Activated T-helper 1 cell treated with anti-CD3 and anti-CD28 coated beads, Interleukin-12 subunit alpha, Interleukin-12 subunit beta, Interleukin-2, Interleukin-4 antibody, amounts not matched to agents 30 ng/mL and 10 ng/mL and 1 ng/mL, durations not matched to agents 14 hours and 24 hours and 36 hours (primary cell): Measurements from ENCODE around the gene ADPGK. TPM values are rescaled to one million over a fixed set of nuclear protein-coding genes. Genes with fewer than 3 reads are reported as not detected.

Experiments used
- DNase-seq: peaks from one replicate; pipeline ENCODE4 v3.0.0; 2021; ENCODE audit warnings: low spot score
- H3K27ac Mint-ChIP-seq: one replicate; pipeline ENCODE4 v1.8.0; 2021; ENCODE audit warnings: mild to moderate bottlenecking, mixed read lengths
- H3K27me3 Mint-ChIP-seq: one replicate; pipeline ENCODE4 v1.8.0; 2022; ENCODE audit warnings: mild to moderate bottlenecking, moderate library complexity, mixed read lengths; ENCODE audit not compliant: insufficient read depth
- H3K36me3 Mint-ChIP-seq: one replicate; pipeline ENCODE4 v1.8.0; 2021; ENCODE audit warnings: low read depth, mixed read lengths
- H3K4me1 Mint-ChIP-seq: one replicate; pipeline ENCODE4 v1.8.0; 2021; ENCODE audit warnings: low read depth, mixed read lengths
- H3K4me3 Mint-ChIP-seq: one replicate; pipeline ENCODE4 v1.8.0; 2021; ENCODE audit warnings: mild to moderate bottlenecking, moderate library complexity, mixed read lengths
- H3K9me3 Mint-ChIP-seq: one replicate; pipeline ENCODE4 v1.8.0; 2021; ENCODE audit warnings: mixed read lengths
- intact Hi-C: fragments of 100-400 bp; cut with micrococcal nuclease; formaldehyde crosslinking; loops from one replicate; pipeline ENCODE4 v1.15.1; 2024
- total RNA-seq: library from RNA; stranded (reverse); gene quantifications from 2 replicates; pipeline ENCODE4 v1.2.3, GENCODE V29; 2022

Gene ADPGK
- total RNA-seq, 1 donor from 2014 or later = 94.0 TPM

DNA sequence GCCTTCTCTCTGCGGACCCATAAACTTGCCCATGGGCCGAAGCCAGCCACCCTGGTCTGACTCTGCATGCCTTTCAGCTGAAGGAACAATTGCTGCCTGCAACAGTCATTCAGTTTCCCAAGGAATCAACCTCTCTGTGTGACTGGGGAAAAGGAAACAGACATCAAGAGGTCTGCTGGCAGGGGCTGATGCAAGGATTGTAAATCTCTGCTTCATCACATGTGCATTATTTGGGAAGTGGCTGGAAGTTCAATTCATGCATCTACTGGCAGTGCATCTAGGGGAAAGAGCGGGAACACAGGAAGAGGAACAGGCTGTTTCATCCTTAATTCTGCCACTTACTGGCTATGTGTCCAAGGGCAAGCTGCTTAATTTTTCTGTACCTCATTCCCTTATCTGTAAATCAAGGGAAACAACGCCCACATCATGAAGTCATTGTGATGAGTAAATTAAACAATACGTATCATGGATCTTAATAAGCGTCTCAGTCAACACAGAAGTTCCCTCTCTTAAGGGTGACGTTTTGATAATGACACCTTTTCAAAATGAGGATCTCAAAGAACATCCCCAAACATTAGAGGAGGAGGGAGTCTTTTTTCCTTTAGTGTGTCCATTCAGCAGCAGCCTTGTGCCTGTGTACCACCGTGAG lies 17.4 kb upstream of the ADPGK start:
- Mint-ChIP-seq H3K27me3 (peaks cover 27% of the 10 kb centered on the region), H3K4me1 (peaks cover 11% of the 10 kb centered on the region), H3K4me3 (no peak overlapping the region), H3K9me3 (no peaks in the 10 kb centered on the region), H3K27ac (no peak overlapping the region), H3K36me3 (no peaks in the 10 kb centered on the region)
- no peak for DNase-seq
- intact Hi-C loops = no loop called here

DNA sequence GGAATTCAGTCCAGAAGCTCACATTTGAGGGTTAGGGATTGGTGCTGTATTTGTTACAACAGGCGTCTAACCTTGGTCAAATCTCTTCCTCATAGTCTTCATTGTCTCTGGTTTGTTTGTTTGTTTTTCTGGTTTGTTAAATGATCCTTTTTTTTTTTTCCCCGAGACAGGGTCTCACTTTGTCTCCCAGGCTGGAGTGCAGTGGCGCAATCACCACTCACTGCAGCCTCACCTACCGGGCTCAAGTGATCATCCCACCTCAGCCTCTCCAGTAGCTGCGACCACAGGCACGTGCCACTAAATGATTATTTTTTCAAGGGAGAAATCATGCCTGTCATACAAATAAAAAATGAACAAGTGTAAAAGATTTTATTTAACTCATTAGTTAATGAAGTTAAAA lies 14.3 kb upstream of the ADPGK start:
- DNase-seq = no peak
- H3K4me1 Mint-ChIP-seq = peaks cover 11% of the 10 kb centered on the region
- H3K27me3 Mint-ChIP-seq = peaks cover 34% of the 10 kb centered on the region
- H3K36me3 Mint-ChIP-seq = no peaks in the 10 kb centered on the region
- no peaks in the 10 kb centered on the region for H3K9me3 Mint-ChIP-seq
- peak overlapping the region; percentile 65 for H3K4me3 Mint-ChIP-seq
- no peak overlapping the region for H3K27ac Mint-ChIP-seq
- intact Hi-C loops = no loop called here

DNA sequence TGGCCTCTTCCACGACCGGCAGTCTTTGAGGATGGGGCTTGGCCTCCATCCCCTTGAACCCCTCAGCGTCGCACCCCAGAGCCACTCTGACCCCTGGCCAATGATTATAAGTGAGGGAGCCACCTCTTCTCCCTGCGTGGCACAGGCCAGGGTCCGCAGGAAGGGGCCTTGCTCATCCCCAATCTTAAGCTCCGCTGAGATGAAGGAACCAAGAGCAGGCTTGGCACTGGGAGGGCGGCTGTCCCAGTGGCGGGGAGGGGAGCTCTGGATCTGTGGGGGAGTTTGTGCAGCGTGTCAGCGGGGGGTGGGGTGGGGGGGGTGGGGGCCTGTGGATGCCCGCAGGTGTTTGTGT lies 13.8 kb upstream of the ADPGK start:
- no peak for DNase-seq
- Mint-ChIP-seq H3K4me1 (peaks cover 11% of the 10 kb centered on the region), H3K27me3 (peaks cover 36% of the 10 kb centered on the region), H3K4me3 (peak overlapping the region; percentile 71), H3K36me3 (no peaks in the 10 kb centered on the region), H3K9me3 (no peaks in the 10 kb centered on the region), H3K27ac (no peak overlapping the region)
- intact Hi-C loops = no loop called here

DNA sequence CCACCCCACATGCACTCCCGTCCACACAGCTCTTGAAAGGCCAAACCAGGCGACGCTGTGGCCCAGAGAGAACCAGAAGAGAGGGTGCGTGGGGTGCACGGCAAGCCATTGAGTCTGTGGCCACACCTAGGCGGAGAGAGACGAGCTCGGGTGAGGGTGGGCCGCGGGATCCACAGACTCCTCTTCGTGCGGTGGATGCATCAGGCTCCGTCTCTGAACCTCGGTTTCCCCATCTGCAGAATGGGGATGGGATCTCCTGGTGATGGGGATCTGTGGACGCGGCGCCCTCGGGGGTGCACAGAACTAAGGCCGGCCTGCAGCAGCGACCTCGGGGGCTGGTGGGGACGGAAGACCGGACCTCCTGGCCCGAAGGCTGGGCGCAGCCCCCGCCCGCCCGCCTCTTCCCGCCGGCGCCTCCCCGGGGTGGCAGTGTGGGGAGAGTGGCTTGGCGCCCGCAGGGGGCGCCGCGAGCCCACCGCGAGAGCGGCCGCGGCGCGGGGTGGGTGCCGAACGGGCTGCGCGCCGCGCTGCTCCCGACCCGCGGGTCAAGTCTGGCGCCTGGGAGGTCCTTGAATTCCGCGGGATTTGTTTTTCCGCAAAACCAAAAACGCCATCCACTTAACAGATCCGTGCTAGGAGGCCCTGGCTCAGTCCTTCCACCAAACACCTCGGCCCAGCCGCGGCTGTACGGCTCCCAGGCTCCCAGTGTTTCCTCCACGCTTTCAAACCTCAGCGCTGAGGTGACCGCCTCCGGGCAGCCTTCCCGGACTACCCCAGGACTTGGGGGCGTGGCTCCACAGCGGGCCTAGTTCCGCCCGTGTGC lies 13.2 kb upstream of the ADPGK start:
- Mint-ChIP-seq H3K4me1 (peaks cover 11% of the 10 kb centered on the region), H3K4me3 (peak overlapping the region; percentile 85), H3K9me3 (no peaks in the 10 kb centered on the region), H3K36me3 (no peaks in the 10 kb centered on the region), H3K27ac (peak overlapping the region; percentile 65), H3K27me3 (peaks cover 32% of the 10 kb centered on the region)
- intact Hi-C loops = loop anchor here (1.0 kb wide), 1 partner anchor 11 kb away; no protein-coding TSS in a partner anchor
- DNase-seq = peak; percentile 16

DNA sequence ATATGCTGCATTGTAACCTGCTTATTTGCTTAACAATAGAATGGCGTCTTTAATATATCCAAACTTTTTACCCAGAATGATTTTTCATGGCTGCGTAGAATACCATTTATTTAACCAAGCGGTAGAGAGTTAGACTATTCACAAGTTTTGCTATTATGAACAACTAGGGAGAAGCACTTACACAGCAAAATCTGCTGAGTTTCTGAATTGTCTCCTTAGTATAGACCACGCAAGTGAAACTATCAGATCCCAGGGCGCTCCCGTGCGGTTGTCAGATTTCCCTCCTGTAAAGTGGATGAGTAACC lies 12.6 kb upstream of the ADPGK start:
- no peak for DNase-seq
- H3K4me1 Mint-ChIP-seq = peaks cover 11% of the 10 kb centered on the region
- intact Hi-C loops = loop anchor here (1.0 kb wide), 1 partner anchor 11 kb away; no protein-coding TSS in a partner anchor
- H3K9me3 Mint-ChIP-seq = no peaks in the 10 kb centered on the region
- peak overlapping the region; percentile 65 for H3K27ac Mint-ChIP-seq
- peaks cover 37% of the 10 kb centered on the region for H3K27me3 Mint-ChIP-seq
- H3K36me3 Mint-ChIP-seq = no peaks in the 10 kb centered on the region
- peak overlapping the region; percentile 85 for H3K4me3 Mint-ChIP-seq

DNA sequence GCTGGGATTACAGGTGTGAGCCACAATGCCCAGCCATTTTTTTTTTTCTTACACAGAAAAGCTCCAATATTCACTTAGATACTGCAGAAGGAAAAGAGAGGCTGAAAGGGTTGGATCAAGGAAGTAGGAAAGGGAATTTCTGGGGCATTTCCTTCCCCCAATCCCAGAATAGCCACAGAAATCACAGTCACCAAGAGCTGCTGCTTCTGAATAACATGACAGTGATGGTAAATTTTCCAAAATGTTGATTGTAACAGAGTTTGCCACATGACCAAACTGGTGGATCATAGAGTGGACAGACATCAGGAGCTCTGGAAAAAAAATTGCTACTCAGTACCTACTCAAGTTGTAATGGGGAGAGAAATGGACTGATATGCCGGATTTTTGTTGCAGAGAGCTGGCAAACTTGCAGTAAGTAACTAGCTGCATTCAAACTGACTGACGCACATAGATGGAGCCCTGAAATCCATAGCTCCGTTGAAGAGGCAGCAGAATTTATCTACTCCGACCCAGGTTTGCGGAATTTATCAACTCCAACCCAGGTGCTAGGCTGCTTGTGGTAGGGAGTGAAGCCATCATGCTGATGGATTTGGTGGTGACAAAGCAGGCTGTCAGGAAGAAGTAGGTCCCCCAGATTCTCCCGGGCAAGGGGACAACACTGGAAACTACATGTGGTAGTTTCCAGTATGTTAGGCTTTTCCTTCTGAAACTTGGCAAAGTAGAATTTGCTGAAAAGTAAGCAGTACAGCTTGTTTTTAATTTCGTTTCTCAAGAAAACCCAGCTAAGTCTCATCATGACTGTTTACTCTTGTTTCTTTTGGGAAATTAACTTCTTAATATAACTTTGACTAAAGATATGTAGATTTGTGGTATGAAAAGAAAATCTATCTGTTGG lies 10.5 kb upstream of the ADPGK start:
- DNase-seq = no peak
- no peaks in the 10 kb centered on the region for H3K9me3 Mint-ChIP-seq
- H3K36me3 Mint-ChIP-seq = no peaks in the 10 kb centered on the region
- intact Hi-C loops = no loop called here
- H3K4me1 Mint-ChIP-seq = peaks cover 11% of the 10 kb centered on the region
- H3K4me3 Mint-ChIP-seq = no peak overlapping the region
- peaks cover 32% of the 10 kb centered on the region for H3K27me3 Mint-ChIP-seq
- H3K27ac Mint-ChIP-seq = no peak overlapping the region

DNA sequence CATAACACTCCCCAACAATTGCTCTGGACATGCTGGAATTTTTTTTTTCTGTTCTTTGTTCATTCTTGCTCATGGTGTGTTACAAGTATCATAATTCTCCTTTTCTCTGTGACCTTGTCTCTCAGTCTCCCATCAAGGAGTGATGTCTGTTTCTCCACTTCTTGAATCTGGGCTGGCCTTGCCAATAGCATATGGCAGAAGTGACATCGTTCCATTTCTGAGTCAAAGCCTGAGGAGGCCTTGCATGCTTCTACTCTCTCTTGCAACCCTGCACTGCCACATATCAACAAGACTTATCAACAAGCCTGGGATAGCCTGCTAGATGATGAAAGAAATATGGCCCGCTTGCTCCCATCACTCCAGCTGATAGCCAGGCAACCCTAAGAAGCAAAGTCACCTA lies 8.9 kb upstream of the ADPGK start:
- H3K9me3 Mint-ChIP-seq = no peaks in the 10 kb centered on the region
- peaks cover 29% of the 10 kb centered on the region for H3K27me3 Mint-ChIP-seq
- no peak for DNase-seq
- no peak overlapping the region for H3K4me3 Mint-ChIP-seq
- intact Hi-C loops = no loop called here
- no peaks in the 10 kb centered on the region for H3K36me3 Mint-ChIP-seq
- H3K27ac Mint-ChIP-seq = no peak overlapping the region
- H3K4me1 Mint-ChIP-seq = peaks cover 21% of the 10 kb centered on the region

DNA sequence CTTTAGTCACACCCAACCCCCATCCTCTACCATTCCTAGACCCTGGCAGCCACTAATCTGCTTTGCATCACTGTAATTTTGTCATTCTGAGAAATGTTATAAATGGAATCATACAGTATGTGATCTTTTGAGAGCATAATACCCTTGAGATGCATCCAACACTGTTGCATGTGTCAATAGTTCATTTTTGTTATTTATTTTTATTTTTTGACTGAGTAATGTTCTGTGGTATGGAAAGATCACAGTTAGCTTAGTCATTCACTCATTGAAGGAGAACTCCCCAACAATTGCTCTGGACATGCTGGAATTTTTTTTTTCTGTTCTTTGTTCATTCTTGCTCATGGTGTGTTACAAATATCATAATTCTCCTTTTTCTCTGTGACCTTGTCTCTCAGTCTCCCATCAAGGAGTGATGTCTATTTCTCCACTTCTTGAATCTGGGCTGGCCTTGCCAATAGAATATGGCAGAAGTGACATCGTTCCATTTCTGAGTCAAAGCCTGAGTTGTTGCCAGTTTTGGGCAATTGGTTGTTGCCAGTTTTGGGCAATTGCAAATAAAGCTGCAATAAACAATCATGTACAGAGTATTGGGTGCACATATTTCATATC lies 6.8 kb upstream of the ADPGK start:
- DNase-seq = no peak
- Mint-ChIP-seq H3K4me1 (peaks cover 28% of the 10 kb centered on the region), H3K4me3 (no peak overlapping the region), H3K27me3 (peaks cover 20% of the 10 kb centered on the region), H3K9me3 (no peaks in the 10 kb centered on the region), H3K27ac (no peak overlapping the region), H3K36me3 (no peaks in the 10 kb centered on the region)
- intact Hi-C loops = no loop called here

DNA sequence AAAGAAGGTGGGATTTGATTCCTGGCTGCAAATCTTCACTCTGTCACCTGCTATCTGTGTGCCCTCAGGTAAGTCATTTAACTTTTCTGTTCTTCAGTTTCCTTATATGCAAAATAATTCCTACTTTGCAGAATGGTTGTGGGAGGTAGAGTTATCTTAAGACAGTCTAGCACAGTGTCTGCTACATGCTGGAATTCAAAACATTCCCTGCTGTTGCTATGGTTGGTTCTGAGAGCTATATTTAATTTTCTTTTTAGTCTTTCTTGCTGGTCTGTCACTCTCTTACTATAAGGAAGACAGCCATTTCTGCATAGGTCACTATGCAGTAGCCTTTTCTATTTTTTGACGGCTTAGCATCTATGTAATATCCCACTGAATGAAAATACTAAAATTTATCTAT lies 4.0 kb upstream of the ADPGK start:
- Mint-ChIP-seq H3K27ac (no peak overlapping the region), H3K36me3 (peaks cover 4% of the 10 kb centered on the region)
- intact Hi-C loops = loop anchor here (5.0 kb wide), 1 partner anchor 845 kb away; the partner anchor contains the start of gene NPTN

DNA sequence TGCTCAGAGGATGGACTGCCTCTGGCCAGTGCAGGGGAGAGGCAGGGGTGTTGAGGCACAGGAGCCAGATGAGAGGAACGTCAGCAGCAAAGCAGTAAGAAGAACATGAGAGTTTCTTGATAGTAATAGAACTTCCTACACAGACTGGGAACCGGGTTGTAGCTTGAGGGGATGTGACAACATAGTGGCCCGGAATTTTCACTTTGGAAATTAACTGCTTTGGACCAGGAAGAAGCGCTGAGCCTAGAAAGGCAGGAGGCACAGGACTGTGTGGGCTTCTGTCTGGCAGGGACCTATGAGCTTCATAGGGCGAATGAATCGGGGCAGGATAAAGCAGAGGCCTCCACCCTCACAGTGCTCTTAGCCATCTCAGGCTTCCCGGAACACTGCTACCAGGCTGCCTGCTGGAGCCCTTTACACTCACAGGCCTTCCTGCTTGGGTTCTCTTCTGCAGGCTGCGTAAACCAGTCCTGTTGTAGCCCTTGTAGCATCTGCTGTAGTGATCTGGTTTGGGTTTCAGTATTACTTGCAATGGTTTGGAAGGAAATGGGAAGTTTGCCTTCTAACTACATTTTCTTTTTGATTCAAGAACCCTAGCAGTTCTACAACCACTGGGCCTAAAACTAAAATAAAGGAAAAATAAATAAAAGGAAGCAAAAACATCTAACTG lies 3.3 kb upstream of the ADPGK start:
- Mint-ChIP-seq H3K27me3 (peaks cover 13% of the 10 kb centered on the region), H3K27ac (no peak overlapping the region), H3K4me1 (peaks cover 43% of the 10 kb centered on the region), H3K9me3 (no peaks in the 10 kb centered on the region), H3K36me3 (peaks cover 4% of the 10 kb centered on the region), H3K4me3 (no peak overlapping the region)
- intact Hi-C loops = loop anchor here (5.0 kb wide), 1 partner anchor 845 kb away; the partner anchor contains the start of gene NPTN
- no peak for DNase-seq

More for the DNA sequence above, 4.0 kb upstream of the ADPGK start:
- Mint-ChIP-seq H3K27me3 (peaks cover 15% of the 10 kb centered on the region), H3K4me3 (no peak overlapping the region), H3K4me1 (peaks cover 40% of the 10 kb centered on the region), H3K9me3 (no peaks in the 10 kb centered on the region)
- DNase-seq = no peak

DNA sequence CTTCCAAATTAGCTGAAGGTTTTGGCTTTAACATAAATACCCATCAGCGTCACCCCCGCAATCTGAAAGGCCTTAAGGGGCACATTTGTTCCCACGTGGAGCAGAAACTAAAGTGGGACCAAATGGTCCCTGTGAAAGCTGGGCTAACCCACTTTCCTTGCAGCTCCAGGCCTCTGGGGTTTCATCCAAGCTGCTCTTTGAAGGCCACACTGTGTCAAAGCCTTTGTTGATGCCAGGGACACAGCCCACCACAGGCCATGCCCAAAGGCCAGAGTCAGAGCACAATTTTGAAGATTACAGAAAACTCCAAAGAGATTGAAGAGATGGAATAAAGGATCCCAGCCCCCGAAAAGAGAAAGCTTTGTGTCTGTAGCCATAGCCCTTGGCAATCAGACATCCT lies 2.7 kb upstream of the ADPGK start:
- no peak overlapping the region for H3K27ac Mint-ChIP-seq
- H3K9me3 Mint-ChIP-seq = no peaks in the 10 kb centered on the region
- no peak overlapping the region for H3K4me3 Mint-ChIP-seq
- intact Hi-C loops = loop anchor here (5.0 kb wide), 1 partner anchor 846 kb away; the partner anchor contains the start of gene NPTN
- H3K27me3 Mint-ChIP-seq = peaks cover 7% of the 10 kb centered on the region
- no peak for DNase-seq
- H3K4me1 Mint-ChIP-seq = peaks cover 48% of the 10 kb centered on the region
- peaks cover 9% of the 10 kb centered on the region for H3K36me3 Mint-ChIP-seq

DNA sequence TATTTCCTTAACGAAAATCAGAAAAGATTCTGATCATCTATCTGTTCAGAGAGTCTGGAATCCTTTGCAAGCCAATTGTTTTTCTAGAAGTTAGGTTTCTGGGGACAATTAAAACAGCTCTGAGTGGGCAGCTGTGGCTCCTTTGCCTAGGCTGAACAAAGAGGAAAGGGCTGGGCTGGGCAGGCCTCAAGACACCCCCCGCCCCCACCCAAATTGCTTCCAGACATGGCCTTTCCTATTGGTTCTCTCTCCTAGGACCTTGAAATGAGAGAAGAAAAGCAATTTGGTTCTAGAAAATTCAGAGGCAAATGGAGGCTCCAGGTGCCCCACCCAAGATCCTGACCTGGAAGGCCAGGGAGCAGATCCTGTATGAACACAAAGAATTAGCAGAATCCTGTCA lies 2.3 kb upstream of the ADPGK start:
- no peak for DNase-seq
- peaks cover 7% of the 10 kb centered on the region for H3K27me3 Mint-ChIP-seq
- H3K9me3 Mint-ChIP-seq = no peaks in the 10 kb centered on the region
- peaks cover 52% of the 10 kb centered on the region for H3K4me1 Mint-ChIP-seq
- no peak overlapping the region for H3K4me3 Mint-ChIP-seq
- H3K36me3 Mint-ChIP-seq = peaks cover 13% of the 10 kb centered on the region
- no peak overlapping the region for H3K27ac Mint-ChIP-seq
- intact Hi-C loops = loop anchor here (1.0 to 5.0 kb wide), 5 partner anchors 10 to 846 kb away; partner anchors contain the start of genes MYO9A, NPTN and SENP8
